HepG2 (cell line): ENCODE results near the gene PUDP. TPM values are rescaled to one million over a fixed set of nuclear protein-coding genes. Genes with fewer than 3 reads are reported as not detected.

Experiments
- ATAC-seq: fragments of 200-7000 bp; cut with Tn5 transposase; 3 replicates; pipeline ENCODE4 v1.9.1; 2020; ENCODE audit warnings: mild to moderate bottlenecking, moderate library complexity
- BruUV-seq: library from RNA; stranded (reverse); fragments of 400-500 nt; replicated peaks from 2 replicates; lab custom pipeline; 2021; lab: Mats Ljungman, UMichigan
- CTCF ChIA-PET: fragments of 300-600 bp; formaldehyde crosslinking; extraction: SDS; loops from one replicate; lab custom pipeline; 2021; ENCODE audit warnings: low total read pairs, inconsistent platforms, low intra/inter-chr PET ratio; lab: Yijun Ruan, JAX
- POLR2A ChIA-PET: fragments of 350-600 bp; sonication (Branson Sonifier 250); formaldehyde crosslinking; loops from one replicate; lab custom pipeline; 2020; ENCODE audit warnings: antibody characterized with exemption, inconsistent platforms; lab: Yijun Ruan, JAX
- DNase-seq: peaks from one replicate; pipeline ENCODE4 v3.0.0-alpha.2; 2015; ENCODE audit warnings: low spot score
- FAIRE-seq: peaks from 3 replicates; lab custom pipeline; 2011; peaks lifted over from hg19 to GRCh38; lab: Jason Lieb, UNC
- H2AFZ ChIP-seq: one replicate; pipeline ENCODE4 v1.6.1; 2011; ENCODE audit warnings: low read length, inconsistent platforms
- H3K27ac ChIP-seq: fragments of 300-600 bp; 3 replicates; pipeline ENCODE4 v1.8.0; 2011; ENCODE audit warnings: mixed run types, mild to moderate bottlenecking, mixed read lengths, low read length, inconsistent platforms; ENCODE audit not compliant: insufficient read depth; ENCODE audit errors: extremely low read length
- H3K27me3 ChIP-seq, 2 experiments: fragments of 200-600 bp in 1 of 2; 2 replicates in 1 of 2; 3 replicates in 1 of 2; pipeline versions ENCODE4 v1.6.0 to v1.8.0; 2011; ENCODE audit warnings: low read length in 2 of 2, mild to moderate bottlenecking in 2 of 2, moderate library complexity in 2 of 2, inconsistent platforms in 1 of 2; ENCODE audit not compliant: insufficient read depth in 2 of 2, control insufficient read depth in 1 of 2
- H3K36me3 ChIP-seq, 2 experiments: fragments of 200-600 bp in 1 of 2; replicated peaks in 1 of 2; 2 replicates in 1 of 2; 3 replicates in 1 of 2; pipeline versions ENCODE4 v1.5.1 to v1.8.0; 2011; ENCODE audit warnings: low read length in 2 of 2, inconsistent platforms in 1 of 2; ENCODE audit not compliant: insufficient read depth in 2 of 2, control insufficient read depth in 1 of 2
- H3K4me1 ChIP-seq: 2 replicates; pipeline ENCODE4 v1.5.1; 2012; ENCODE audit warnings: low read length, inconsistent platforms; ENCODE audit not compliant: insufficient read depth
- H3K4me2 ChIP-seq: 2 replicates; pipeline ENCODE4 v1.6.0; 2011; ENCODE audit warnings: low read depth, low read length, inconsistent platforms
- H3K4me3 ChIP-seq, 3 experiments: fragments of 200-600 bp in 1 of 3; sonication (generic), shearing (Covaris generic) in 1 of 3; replicated peaks in 1 of 3; 2 replicates each; pipeline ENCODE4 v1.5.1; 2011 to 2016; ENCODE audit warnings: low read length in 3 of 3, inconsistent platforms in 2 of 3, low read depth in 2 of 3, mild to moderate bottlenecking in 2 of 3, control low read depth in 1 of 3, mixed read lengths in 1 of 3; ENCODE audit not compliant: insufficient read depth in 1 of 3
- H3K79me2 ChIP-seq: one replicate; pipeline ENCODE4 v1.6.1; 2011; ENCODE audit warnings: low read length, inconsistent platforms; ENCODE audit not compliant: insufficient read depth
- H3K9ac ChIP-seq: 2 replicates; pipeline ENCODE4 v1.6.0; 2011; ENCODE audit warnings: mild to moderate bottlenecking, low read depth, low read length, inconsistent platforms; ENCODE audit not compliant: insufficient read depth
- H3K9me3 ChIP-seq: 2 replicates; pipeline ENCODE4 v1.5.1; 2012; ENCODE audit warnings: mild to moderate bottlenecking, low read length
- H4K20me1 ChIP-seq: 2 replicates; pipeline ENCODE4 v1.6.0; 2011; ENCODE audit warnings: inconsistent platforms, mild to moderate bottlenecking, low read length, moderate library complexity; ENCODE audit not compliant: insufficient read depth
- ASH2L ChIP-seq: fragments of 300-600, 200-600 bp; sonication (generic); IDR thresholded peaks from 2 replicates; pipeline ENCODE4 v1.7.0; 2017; ENCODE audit warnings: low read depth, mild to moderate bottlenecking, moderate library complexity, mixed read lengths, low read length; ENCODE audit not compliant: insufficient read length
- MXD3 ChIP-seq: IDR thresholded peaks from 2 replicates; pipeline ENCODE4 v1.6.1; 2016; ENCODE audit warnings: mild to moderate bottlenecking, missing biosample characterization, missing genetic modification reagents
- NFE2L1 ChIP-seq: sonication (generic); formaldehyde crosslinking; IDR thresholded peaks from 2 replicates; pipeline ENCODE4 v1.4.0; 2020; ENCODE audit warnings: missing genetic modification reagents, mild to moderate bottlenecking, borderline replicate concordance
- NFE2L2 ChIP-seq: fragments of 150-350 bp; IDR thresholded peaks from 2 replicates; pipeline ENCODE4 v1.6.1; 2014; ENCODE audit warnings: low read length
- PAWR ChIP-seq: sonication (generic); formaldehyde crosslinking; IDR thresholded peaks from 2 replicates; pipeline ENCODE4 v1.4.0; 2020; ENCODE audit warnings: missing genetic modification reagents, mild to moderate bottlenecking, borderline replicate concordance
- PAX8 ChIP-seq: sonication (generic); formaldehyde crosslinking; IDR thresholded peaks from 2 replicates; pipeline ENCODE4 v1.8.0; 2022; ENCODE audit warnings: mild to moderate bottlenecking, missing genetic modification reagents, borderline replicate concordance
- SNAPC5 ChIP-seq: sonication (generic); formaldehyde crosslinking; IDR thresholded peaks from 2 replicates; pipeline ENCODE4 v1.8.1; 2023; ENCODE audit warnings: mild to moderate bottlenecking, missing genetic modification reagents, borderline replicate concordance
- SOX6 ChIP-seq, 2 experiments: fragments of 450-650 bp in 1 of 2; sonication (generic) in 1 of 2; formaldehyde crosslinking in 1 of 2; IDR thresholded peaks; 2 replicates each; pipeline versions ENCODE4 v1.4.0 to v1.6.1; 2017 to 2020; ENCODE audit warnings: antibody characterized with exemption in 1 of 2, mild to moderate bottlenecking in 1 of 2, missing genetic modification reagents in 1 of 2
- SUZ12 ChIP-seq: fragments of 150-350 bp; IDR thresholded peaks from 2 replicates; pipeline ENCODE4 v1.6.1; 2014; ENCODE audit warnings: low read depth, low read length
- YY1 ChIP-seq: IDR thresholded peaks from 2 replicates; pipeline ENCODE4 v1.6.1; 2011; ENCODE audit warnings: low read length, low read depth, moderate library complexity, mild to moderate bottlenecking; ENCODE audit not compliant: insufficient read depth, insufficient replicate concordance
- ZNF234 ChIP-seq: sonication (generic); formaldehyde crosslinking; conservative IDR thresholded peaks from 2 replicates; pipeline ENCODE4 v1.5.1; 2020; ENCODE audit warnings: mild to moderate bottlenecking, missing genetic modification reagents
- ZNF3 ChIP-seq: IDR thresholded peaks from 2 replicates; pipeline ENCODE4 v1.7.0; 2017; ENCODE audit warnings: inconsistent platforms
- ZNF383 ChIP-seq: sonication (generic); formaldehyde crosslinking; IDR thresholded peaks from 2 replicates; pipeline ENCODE4 v1.4.0; 2020; ENCODE audit warnings: missing genetic modification reagents, mild to moderate bottlenecking, borderline replicate concordance
- ZNF484 ChIP-seq: sonication (generic); formaldehyde crosslinking; IDR thresholded peaks from 2 replicates; pipeline ENCODE4 v1.5.1; 2020; ENCODE audit warnings: mild to moderate bottlenecking, low read depth, missing genetic modification reagents, borderline replicate concordance
- ZNF546 ChIP-seq: sonication (generic); formaldehyde crosslinking; conservative IDR thresholded peaks from 2 replicates; pipeline ENCODE4 v1.8.1; 2023; ENCODE audit warnings: mild to moderate bottlenecking, missing genetic modification reagents
- WGBS: methylation state at CpG from one replicate; pipeline ENCODE4 v1.1.6; 2017; ENCODE audit warnings: low lambda C conversion rate; 5-methylcytosine and 5-hydroxymethylcytosine counted together
- in situ Hi-C: cut with HindIII; loops from 2 replicates; pipeline ENCODE4 v1.10.0; 2017; ENCODE audit warnings: low pct_unique_long_range_greater_than_20kb; ENCODE audit not compliant: extremely low pct_ligation_motif_present
- intact Hi-C: fragments of 100-400 bp; cut with micrococcal nuclease; formaldehyde crosslinking; loops from one replicate; pipeline ENCODE4 v1.10.0; 2022; ENCODE audit not compliant: unreplicated experiment
- polyA plus RNA-seq, 8 experiments: library from polyadenylated mRNA; depleted of rRNA in 3 of 8; stranded (reverse) in 7 of 8; unstranded in 1 of 8; fragments of >200 nt; fragmentation: Illumina TruSeq in 4 of 8; extraction: Trizol in 4 of 8; gene quantifications; 2 replicates each; pipeline versions ENCODE4 v1.2.1 to v1.2.3, GENCODE V29; 2011 to 2016; ENCODE audit warnings: low read depth in 4 of 8, missing spikeins in 1 of 8, mixed read lengths in 1 of 8; ENCODE audit not compliant: insufficient read depth in 1 of 8
- total RNA-seq, 5 experiments: library from RNA; depleted of rRNA; stranded (reverse); fragments of >200 nt; fragmentation: Illumina TruSeq; extraction: Trizol; gene quantifications; 2 replicates each; pipeline ENCODE4 v1.2.3, GENCODE V29; 2016; ENCODE audit warnings: low read depth in 1 of 5
- TF ChIP-seq, protein P1 (sequence below): sonication (generic); formaldehyde crosslinking; IDR thresholded peaks from 2 replicates; pipeline ENCODE4 v1.8.1; 2022; ENCODE audit warnings: low read depth, mild to moderate bottlenecking, missing genetic modification reagents
- TF ChIP-seq, protein P2 (sequence below): sonication (generic); formaldehyde crosslinking; IDR thresholded peaks from 2 replicates; pipeline ENCODE4 v1.5.0; 2020; ENCODE audit warnings: missing genetic modification reagents

Gene PUDP
- total and polyA plus RNA-seq, 2 of the 13 experiments (the other 11 are each of a cell fraction or from before 2014, with no cell fraction given), result 7.5 to 23.5 TPM

DNA sequence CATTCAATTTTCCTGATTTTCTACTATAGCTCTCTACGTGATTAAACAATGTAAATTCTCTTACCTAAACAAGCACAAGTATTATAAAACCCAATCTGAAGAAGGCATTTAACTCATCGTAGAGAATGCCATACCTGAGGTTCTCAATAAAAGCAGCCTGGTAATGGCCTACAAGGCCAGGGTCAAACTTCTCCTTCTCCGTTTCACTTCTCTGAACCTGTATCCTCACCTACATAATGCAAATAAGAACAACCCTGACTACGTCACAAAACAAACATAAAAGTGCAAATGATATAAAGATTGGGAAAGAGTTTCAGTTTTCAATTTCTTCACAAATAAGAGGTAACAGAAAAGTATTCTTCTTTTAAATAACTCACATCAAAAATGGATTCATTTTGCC is 56.0 kb downstream of the PUDP start:
- in situ Hi-C loops, result no loop called here

DNA sequence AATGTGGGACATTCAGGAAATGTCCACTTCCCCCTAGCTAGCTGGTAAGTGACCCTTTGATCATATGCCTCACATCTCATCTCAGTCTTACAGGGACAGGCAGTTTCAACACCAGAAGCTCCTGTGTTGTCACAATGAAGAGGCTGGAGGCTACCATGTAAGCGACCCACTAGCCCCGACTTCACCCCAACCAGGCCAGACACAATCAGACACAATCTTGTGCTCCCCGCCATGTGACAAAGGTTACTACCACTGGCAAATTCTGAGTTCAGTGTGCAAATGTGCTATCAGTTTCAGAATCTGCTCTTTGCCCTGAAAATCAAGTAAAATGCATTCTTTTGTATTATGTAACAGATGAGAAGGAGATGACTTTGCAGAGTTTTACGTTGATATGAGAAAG is 57.3 kb downstream of the PUDP start:
- no peak overlapping the region for H2AFZ ChIP-seq
- peak overlapping the region; percentile 67 for H3K27ac ChIP-seq
- H3K9ac ChIP-seq, result no peak overlapping the region
- H3K9me3 ChIP-seq, result no peaks in the 10 kb centered on the region
- H3K4me3 ChIP-seq, result no peak overlapping the region; a peak in 1 of 6 replicates
- no peaks in the 10 kb centered on the region for H3K27me3 ChIP-seq
- H4K20me1 ChIP-seq, result no peaks in the 10 kb centered on the region
- no TSS peak for BruUV-seq
- 0% methylated on average over 1 of the region's 4 CpGs for WGBS
- in situ Hi-C loops, result no loop called here
- ATAC-seq (peak; percentile 82), DNase-seq (peak; percentile 58), FAIRE-seq (peak; percentile 23)
- H3K79me2 ChIP-seq, result no peaks in the 10 kb centered on the region
- intact Hi-C loops, result no loop called here
- H3K4me2 ChIP-seq, result no peak overlapping the region; the same call in 1 of the 2 replicates
- POLR2A ChIA-PET, result no interaction called here
- H3K36me3 ChIP-seq, result no peaks in the 10 kb centered on the region
- CTCF ChIA-PET, result no interaction called here
- peaks cover 12% of the 10 kb centered on the region for H3K4me1 ChIP-seq
- TF ChIP-seq PAWR (CRISPR knock-in tag) (no peak), SOX6 (IDR thresholded peaks at IDR 0.05) (no peak), SOX6 (CRISPR knock-in tag; IDR thresholded peaks at IDR 0.05) (peak; percentile 48; the same call in 1 of the 2 replicates), NFE2L2 (0 out of 2 replicates have a peak, but pooled peaks have one; percentile 14), PAX8 (CRISPR knock-in tag) (no peak), ZNF234 (CRISPR knock-in tag) (no peak), ZNF546 (CRISPR knock-in tag) (no peak), ZNF484 (CRISPR knock-in tag) (no peak), ZNF383 (CRISPR knock-in tag) (no peak), YY1 (no peak), MXD3 (no peak), ZNF3 (CRISPR knock-in tag) (no peak)
- TF ChIP-seq, protein P1, sequence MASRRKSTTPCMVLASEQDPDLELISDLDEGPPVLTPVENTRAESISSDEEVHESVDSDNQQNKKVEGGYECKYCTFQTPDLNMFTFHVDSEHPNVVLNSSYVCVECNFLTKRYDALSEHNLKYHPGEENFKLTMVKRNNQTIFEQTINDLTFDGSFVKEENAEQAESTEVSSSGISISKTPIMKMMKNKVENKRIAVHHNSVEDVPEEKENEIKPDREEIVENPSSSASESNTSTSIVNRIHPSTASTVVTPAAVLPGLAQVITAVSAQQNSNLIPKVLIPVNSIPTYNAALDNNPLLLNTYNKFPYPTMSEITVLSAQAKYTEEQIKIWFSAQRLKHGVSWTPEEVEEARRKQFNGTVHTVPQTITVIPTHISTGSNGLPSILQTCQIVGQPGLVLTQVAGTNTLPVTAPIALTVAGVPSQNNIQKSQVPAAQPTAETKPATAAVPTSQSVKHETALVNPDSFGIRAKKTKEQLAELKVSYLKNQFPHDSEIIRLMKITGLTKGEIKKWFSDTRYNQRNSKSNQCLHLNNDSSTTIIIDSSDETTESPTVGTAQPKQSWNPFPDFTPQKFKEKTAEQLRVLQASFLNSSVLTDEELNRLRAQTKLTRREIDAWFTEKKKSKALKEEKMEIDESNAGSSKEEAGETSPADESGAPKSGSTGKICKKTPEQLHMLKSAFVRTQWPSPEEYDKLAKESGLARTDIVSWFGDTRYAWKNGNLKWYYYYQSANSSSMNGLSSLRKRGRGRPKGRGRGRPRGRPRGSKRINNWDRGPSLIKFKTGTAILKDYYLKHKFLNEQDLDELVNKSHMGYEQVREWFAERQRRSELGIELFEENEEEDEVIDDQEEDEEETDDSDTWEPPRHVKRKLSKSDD (CRISPR knock-in tag), result no peak
- TF ChIP-seq, protein P2, sequence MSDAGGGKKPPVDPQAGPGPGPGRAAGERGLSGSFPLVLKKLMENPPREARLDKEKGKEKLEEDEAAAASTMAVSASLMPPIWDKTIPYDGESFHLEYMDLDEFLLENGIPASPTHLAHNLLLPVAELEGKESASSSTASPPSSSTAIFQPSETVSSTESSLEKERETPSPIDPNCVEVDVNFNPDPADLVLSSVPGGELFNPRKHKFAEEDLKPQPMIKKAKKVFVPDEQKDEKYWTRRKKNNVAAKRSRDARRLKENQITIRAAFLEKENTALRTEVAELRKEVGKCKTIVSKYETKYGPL (CRISPR knock-in tag), result no peak

More for the DNA sequence above, 56.0 kb downstream of the PUDP start:
- H3K27ac ChIP-seq, result no peak overlapping the region
- no peak for FAIRE-seq
- WGBS, result 89% methylated on average over 4 of the region's 4 CpGs
- POLR2A ChIA-PET, result no interaction called here
- no peak overlapping the region for H3K4me2 ChIP-seq
- no peaks in the 10 kb centered on the region for H3K79me2 ChIP-seq
- no peaks in the 10 kb centered on the region for H4K20me1 ChIP-seq
- H3K36me3 ChIP-seq, result no peaks in the 10 kb centered on the region
- no peaks in the 10 kb centered on the region for H3K9me3 ChIP-seq
- H2AFZ ChIP-seq, result no peak overlapping the region
- no TSS peak for BruUV-seq
- no peaks in the 10 kb centered on the region for H3K27me3 ChIP-seq
- no peak for DNase-seq
- no peak for ATAC-seq
- intact Hi-C loops, result no loop called here
- H3K4me1 ChIP-seq, result peaks cover 12% of the 10 kb centered on the region
- no peak overlapping the region for H3K4me3 ChIP-seq
- TF ChIP-seq SUZ12 (no peak), SNAPC5 (CRISPR knock-in tag) (no peak), ASH2L (no peak), NFE2L1 (CRISPR knock-in tag) (no peak)
- TF ChIP-seq, all 625 proteins: peak for 0
- CTCF ChIA-PET, result no interaction called here
- no peak overlapping the region for H3K9ac ChIP-seq
